Stimulated activated CD4-positive, alpha-beta T cell treated with anti-CD3 and anti-CD28 coated beads, Interleukin-4, amount 100 ng/mL, for 1 hour (primary cell): Measurements from ENCODE around the gene UCHL5.
A peak's percentile ranks its signal among the peaks of the same experiment; 100 is the strongest.
"Not testable (repeated sequence)": the region's sequence is repeated elsewhere in the genome, so short reads cannot be mapped to it uniquely, and the experiment has no call there.

ENCODE experiments used
- DNase-seq: peaks from one replicate; pipeline ENCODE4 v3.0.0-alpha.2; 2020

The UCHL5 gene

DNA sequence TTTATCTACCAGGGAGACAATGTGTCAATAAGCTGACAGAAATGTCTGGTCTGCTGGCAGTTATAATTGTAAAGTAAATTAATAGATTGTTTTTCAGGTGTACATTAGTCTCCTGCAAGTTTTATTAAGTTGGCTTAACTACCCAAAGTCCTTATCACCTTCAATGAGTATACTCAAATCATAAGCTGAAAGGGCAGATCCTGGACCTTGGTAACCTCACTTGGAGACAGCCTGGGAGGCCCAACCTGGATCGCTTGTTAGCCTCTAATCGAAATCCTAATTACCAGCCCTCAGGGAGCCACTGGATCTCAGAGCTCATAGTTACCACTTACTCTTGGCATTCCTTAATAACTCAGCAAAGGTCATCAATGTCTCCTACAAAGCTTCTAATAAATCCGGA, 49.7 kb downstream of the UCHL5 start:
- no peak for DNase-seq

DNA sequence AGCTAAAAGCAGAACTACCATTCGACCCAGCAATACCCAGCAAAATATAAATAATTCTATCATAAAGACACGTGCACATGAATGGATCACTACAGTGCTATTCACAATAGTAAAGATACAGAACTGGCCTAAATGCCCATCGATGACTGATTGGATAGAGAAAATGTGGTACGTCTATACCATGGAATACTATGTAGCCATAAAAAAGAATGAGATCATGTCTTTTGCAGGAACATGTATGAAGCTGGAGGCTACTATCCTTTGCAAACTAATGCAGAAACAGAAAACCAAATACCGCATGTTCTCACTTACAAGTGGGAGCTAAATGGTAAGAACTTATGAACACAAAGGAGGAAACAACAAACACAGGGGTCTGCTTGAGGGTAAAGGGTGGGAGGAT, 53.4 kb downstream of the UCHL5 start:
- no peak for DNase-seq

DNA sequence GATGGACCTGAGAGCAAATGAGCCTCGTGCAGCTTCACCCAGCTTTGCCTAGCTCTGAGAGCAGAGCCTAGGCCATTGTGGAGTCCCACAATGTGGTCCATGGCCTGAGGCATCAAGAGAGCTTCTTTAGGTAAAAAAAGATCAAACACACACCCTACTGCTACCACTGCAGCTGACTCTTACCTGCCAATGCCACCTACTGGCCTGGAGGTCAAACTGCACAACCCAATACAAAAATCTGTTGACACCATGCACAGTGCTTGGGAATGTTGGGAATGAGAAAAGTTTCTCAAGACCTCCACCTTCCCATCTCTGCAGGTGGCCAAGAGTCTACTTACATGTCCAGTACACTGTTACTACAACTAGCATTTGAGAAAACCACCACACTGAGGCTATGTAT, 60.6 kb downstream of the UCHL5 start:
- no peak for DNase-seq

DNA sequence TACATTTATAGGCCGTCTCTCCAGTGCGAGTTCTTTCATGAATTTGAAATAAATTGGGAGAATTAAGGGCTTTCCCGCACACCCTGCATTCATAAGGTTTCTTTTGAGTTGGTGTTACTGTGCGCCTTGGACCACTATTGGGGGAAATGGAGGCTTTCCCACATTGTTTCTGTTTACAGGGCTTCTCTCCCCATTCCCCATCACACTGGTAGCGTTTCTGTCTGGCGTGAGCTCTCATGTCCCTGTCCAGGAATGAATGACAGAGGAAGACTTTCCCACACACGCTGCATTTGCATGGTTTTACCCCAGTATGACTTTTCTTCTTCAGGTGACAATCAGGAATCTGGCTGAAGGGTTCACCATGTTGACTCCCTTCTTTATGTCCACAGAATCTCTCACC, 65.0 kb downstream of the UCHL5 start:
- no peak for DNase-seq

DNA sequence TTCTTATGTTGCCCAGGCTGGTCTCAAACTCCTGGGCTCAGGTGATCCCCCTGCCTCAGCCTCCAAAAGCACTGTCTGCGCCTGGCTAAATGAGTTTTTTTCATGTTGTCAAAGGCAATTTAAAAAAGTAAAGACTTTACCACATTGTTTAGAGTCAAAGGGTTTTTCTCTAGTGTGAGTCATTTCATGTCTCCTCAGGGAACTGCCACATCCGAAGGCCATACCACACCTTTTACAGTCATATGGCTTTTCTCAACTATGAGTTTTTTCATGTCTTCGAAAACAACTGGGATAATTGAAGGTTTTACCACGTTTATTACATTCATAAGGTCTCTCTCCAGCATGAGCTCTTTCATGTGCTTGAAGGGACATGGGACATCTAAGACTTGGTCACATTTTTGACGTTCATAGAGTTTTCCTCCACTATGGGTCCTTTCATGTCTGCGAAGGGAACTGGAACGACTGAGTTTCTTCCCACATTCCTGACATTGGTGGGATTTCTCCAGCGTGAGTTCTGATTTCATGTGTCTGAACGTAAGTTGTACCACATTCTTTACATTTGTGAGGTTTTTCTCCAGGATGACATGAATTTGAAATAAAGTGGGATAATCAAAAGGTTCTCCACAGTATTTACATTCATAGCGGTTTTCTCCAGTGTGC, 65.6 kb downstream of the UCHL5 start:
- no peak for DNase-seq

DNA sequence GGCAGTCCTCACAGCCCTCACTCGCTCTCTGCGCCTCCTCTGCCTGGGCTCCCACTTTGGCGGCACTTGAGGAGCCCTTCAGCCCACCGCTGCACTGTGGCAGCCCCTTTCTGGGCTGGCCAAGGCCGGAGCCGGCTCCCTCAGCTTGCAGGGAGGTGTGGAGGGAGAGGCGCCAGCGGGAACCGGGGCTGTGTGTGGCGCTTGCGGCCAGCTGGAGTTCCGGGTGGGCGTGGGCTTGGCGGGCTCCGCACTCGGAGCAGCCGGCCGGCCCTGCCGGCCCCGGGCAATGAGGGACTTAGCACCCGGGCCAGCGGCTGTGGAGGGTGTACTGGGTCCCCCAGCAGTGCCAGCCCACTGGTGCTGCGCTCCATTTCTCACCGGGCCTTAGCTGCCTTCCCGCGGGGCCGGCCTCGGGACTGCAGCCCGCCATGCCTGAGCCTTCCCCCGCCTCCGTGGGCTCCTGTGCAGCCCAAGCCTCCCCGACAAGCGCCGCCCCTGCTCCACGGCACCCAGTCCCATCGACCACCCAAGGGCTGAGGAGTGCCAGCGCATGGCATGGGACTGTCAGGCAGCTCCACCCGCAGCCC, 72.3 kb downstream of the UCHL5 start:
- not testable (repeated sequence) for DNase-seq

DNA sequence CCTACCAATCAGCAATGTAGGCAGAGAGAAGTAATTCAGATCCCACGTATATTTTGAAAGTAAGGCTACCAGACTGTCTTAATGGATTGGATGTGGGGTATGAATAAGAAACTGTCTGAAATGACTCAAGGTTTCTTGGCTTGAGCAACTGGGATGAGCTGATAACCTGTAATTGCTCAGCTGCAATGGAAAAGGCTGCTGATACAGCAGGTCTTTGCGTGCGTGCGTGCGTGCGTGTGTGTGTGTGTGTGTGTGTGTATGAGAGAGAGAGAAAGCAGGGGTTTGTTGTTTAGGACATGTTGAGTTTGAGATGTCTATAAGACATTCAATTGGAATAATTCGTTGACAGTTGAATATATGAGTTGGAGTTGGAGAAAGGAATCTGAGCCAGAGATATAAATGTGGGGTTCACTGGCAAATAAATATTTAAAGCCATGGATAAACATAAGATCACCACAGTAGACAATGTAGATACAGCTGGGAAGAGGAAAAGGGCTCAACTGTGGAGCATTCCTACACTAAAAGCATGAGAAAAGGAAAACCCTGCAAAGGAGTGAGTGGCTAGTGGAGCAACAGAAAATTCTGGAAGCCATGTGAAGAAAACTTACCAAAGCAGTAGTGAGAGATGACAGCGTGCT, 72.9 kb downstream of the UCHL5 start:
- DNase-seq = peak; percentile 28

DNA sequence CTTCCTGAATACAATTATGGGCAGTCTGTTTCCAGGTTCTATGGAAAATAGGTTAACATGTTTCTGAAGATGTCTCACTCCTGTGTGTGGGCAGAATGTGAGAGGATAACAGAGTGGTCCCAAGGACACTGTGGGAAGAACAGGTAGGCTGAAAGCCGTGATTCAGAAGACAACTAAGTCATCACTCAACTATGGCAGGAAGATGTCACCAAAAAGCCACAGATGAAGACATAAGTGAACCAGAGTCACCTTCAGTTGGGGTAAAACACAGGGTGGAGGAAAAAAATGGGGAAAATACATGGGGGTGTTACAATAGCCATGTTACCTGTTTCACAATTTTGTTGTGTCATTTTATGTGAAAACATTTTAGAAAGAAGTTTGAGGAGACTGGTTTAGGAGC, 75.1 kb downstream of the UCHL5 start:
- DNase-seq = no peak

DNA sequence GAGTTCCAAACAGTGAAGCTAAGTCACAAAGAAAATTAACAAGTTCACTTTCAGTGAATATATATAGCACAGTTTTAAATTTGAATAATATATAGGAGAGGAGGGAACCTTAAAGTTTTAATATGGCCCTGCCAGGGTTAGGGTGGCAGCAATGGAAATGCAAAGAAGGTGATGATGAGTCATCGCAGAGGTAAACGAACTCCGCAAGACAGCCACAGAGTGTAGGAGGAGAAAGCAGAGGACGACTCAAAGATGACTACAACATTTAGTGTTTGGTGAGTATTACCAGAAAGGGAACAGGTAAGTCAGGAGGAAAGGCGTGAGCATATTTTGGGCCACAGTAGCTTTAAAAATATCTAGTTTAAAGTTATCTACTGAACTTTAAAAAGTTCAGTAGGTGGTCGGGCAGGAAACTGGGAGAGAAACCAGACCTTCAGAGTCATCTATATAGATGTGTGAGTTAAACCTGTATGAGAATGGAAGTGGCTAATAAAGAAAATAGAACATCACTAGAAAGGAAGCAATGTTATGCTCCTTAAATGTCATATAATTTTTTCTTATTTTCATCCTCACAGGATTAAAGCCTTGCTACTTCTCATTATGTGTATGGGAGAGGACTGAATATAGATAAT, 75.7 kb downstream of the UCHL5 start:
- DNase-seq = no peak

DNA sequence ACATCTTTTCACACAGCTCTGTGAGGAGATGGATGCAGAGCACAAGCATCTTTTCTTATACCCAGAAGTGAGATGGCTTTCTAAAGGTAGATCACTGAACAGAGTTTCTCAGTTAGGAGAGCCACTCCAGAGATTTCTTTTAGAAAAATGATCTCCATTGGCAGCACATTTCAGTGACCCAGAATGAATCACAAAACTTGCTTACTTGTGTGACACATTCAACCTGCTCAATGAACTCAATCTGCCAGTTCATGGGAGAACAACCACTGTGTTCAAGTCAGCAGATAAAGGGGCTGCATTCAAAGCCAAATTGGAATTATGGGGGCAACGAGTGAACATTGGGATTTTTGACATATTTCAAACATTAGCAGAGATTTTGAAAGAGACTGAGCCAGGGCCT, 78.3 kb downstream of the UCHL5 start:
- no peak for DNase-seq

DNA sequence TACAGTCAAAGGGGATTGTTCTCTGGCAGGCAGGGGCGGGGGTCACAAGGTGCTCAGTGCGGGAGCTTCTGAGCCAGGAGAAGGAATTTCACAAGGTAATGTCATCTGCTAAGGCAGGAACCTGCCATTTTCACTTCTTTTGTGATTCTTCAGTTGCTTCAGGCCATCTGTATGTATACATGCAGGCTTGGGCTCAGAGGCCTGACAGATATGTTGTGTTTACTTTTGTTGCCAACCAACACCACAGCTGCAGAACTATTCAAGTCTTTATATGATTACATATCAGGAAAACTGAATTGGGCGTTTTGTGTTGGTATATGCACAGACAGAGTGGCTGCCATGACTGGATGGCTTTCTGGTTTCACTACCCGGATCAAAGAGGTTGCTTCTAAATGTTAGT, 78.8 kb downstream of the UCHL5 start:
- not testable (repeated sequence) for DNase-seq

DNA sequence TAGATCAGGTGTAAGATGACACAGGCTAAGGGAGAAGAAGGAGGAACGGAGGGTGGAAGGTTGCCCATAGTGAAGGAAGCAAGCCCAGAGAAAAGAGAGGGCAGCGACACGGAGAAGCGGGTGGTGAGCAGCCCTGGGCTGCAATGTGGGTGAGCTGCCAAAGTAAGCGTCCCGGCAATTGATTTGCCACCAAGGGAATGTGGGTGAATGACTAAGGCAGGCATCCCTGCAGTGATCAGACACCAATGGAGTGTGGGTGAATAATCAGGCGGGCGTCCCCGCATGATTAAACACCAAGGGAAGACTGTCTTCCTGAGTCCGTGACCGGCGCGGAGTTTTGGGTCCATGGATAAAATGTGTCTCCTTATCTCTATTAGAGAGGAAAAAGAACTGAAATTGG, 79.6 kb downstream of the UCHL5 start:
- no peak for DNase-seq

DNA sequence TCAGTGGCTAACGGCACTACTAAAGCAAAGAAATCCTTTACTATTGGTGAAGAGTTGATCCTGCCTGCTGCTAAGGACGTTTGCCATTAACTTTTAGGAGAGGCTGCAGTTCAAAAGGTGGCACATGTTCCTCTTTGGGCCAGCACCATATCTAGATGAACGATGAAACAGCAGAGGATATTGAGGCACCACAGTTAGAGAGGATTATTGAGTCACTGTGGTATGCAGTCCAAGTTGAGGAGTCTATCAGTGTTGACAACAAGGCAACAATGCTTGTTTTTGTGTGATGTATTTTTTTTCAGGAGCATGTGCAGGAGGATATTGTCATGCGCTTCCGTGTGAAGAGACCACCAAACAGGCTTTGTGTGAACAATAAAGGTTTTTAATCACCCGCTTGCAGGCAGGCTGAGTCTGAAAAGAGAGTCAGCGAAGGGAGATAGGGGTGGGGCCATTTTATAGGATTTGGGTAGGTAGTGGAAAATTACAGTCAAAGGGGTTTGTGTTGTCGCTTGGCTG, 80.9 kb downstream of the UCHL5 start:
- DNase-seq = no peak

DNA sequence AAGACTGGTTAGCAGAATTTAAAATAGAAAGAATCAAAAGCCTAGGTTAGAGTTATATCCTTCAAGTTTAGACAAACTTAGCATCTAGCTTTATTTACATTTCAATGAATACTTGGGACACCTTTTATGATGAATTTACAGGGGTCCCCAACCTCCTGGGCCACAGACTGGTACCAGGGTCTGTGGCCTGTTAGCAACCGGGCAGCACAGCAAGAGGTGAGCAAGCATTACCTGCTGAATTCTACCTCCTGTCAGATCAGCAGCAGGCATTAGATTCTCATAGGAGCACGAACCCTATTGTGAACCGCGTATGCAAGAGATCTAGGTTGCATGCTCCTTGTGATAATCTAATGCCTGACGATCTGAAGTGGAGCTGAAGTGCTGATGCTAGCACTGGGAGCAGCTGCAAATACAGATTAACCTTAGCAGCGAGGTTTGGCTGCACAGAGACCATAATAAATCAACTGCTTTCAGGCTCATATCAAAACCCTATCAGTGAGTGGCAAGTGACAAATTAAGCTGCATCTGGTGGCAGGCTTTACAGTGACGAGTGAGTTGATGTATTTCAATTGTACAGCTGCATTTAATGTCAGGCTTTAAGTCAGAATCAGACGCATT, 82.0 kb downstream of the UCHL5 start:
- no peak for DNase-seq

DNA sequence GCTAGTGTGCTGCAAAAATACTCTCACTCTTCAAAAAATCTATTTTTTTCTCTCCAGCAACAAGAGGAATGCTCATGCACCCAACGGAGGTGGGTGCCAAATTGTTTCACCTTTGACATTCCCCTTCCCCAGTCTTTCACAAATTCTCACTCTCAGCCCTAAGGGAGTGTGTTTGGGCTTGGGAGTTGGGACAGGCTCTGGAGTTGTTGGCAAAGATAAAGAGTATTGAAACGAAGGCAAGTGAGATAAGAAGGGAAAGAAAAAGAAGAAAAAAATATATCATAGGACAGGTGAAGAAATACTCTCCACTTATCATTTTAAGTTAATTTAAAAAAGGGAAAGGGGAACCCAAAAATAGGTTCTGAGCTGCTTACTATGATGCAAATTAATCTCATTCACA, 82.6 kb downstream of the UCHL5 start:
- no peak for DNase-seq

DNA sequence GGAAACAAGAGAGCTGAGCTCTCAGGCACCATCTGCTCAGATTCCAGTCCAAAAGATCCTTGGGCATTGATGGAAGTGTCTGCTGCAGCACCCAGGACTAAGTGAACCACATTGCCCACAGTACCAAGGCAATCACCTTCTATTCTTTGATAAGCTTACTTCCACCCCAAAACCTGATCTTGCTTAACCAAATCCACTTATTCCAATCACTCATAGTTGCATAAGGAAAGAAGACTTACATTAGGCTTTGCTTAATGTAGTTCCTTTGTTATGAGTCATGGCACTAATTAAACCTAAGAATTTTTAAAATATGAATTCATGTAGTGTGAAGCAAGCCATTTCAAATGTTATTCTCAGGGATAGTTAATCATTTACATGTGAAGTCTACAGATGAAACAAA, 84.5 kb downstream of the UCHL5 start:
- no peak for DNase-seq

DNA sequence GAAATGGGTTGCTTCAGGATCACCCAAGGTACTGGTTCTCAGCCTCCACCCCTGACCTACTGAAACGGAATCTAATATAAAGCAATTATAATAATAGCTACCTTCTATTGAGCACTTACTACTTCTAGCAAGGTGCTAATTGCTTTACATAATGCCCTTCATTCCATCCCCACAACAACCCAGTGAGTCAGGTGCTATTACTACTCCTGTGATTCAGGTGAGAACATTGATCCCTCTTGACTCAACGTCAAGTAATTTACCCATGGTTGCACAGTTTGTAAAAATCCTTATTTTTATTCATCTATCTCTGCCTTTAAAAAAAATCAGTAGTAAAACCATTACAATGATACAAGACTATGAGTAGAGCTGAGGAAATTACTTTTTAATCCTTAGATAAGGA, 85.2 kb downstream of the UCHL5 start:
- no peak for DNase-seq

DNA sequence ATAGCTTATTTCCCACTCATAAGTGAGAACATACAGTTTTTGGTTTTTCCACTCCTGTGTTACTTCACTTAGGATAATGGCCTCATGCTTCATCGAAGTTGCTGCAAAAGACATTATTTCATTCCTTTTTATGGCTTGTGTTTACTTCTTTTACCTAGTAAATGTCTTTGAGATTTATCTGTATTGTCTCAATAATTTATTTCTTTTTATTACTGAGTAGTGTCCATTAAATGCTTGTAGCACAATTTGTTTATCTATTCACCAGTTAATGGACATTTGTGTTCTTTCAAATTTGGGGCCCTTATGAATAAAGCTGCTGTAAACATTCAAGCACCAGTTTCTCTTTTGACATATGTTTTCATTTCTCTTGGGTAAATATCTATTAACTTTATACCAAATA, 86.0 kb downstream of the UCHL5 start:
- no peak for DNase-seq

DNA sequence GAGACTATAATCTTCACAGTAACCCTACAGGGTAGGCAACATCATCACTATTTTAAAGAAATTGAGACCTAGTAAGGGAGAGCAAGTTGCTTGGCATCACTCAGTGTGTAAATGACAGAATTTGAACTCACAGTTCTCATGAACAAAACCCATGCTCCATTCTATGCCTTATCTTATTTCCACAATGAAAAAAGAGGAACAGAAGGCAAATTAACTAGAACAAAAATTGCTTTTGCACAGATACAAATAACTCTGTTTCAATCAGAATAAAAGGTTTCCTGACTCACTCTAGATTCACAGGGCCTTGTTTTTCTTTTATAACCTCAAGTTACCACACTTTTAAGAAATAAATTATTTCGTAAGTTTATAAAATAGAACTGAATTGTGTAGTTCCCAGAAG, 90.1 kb downstream of the UCHL5 start:
- no peak for DNase-seq

DNA sequence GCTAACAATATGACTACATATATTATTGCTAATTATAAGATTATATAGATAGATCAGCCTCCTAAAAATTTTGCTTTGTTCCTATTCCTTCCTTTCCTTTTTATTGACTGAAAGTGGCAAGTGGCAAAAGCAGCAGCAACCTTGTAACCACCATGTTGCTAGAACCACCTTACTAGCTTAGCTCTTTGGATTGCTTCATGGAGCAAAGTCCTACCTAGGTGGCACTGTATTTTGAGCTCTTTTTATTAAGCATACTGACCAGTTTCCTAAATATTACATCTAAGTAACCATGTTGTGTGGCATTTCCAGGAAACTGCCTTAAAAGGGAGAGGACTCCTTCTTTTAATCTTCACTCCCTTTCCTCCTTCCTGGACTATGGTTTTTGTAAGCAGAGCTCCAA, 90.8 kb downstream of the UCHL5 start:
- DNase-seq = no peak

DNA sequence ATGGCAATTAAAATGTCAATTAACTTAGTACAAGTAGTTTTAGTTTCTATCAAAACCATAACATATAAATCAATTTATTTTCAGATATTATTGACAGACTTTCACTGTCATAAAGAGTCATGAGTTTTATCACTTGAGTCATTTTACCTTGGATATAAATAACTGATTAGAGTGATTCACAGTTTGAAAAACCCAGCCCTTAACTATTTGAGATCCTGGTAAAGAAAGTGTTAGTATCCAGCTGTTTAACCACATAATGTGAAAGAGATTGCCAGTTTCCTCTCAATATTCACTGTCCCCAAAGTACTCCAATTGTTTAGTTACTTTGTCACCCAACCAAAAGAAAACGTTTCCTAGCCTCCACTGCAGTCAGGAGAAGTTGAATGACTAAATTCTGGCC, 91.3 kb downstream of the UCHL5 start:
- DNase-seq = no peak

DNA sequence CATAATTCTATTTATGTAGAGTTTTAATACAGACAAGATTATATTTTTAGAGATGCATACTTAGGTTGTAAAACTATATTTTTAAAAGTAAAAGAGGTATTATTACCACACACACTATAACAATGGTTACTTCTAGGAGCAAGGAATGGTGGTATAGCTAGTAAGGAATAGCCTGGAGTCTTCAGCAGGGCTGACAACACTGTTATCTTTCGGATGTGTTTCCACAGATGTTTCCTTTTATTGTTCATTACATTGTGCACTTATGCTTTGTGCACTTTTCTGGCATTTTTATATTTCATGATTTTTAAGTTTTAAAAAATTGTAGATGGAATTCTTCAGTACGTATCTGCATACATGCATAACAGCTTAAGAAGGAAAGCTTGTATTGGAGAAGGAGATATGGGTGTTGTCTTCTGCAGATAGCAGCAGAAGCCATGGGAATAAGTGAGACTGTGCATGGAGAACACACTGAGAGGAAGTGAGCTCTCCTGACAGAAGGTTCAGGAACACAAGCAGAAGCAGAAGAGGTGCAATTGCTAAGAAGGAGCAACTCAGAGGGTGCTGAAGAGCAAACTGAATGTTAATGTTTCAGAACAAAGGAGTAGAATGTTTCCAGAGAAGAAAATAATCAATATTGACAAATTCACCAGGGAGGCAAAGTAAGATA, 91.8 kb downstream of the UCHL5 start:
- DNase-seq = no peak

DNA sequence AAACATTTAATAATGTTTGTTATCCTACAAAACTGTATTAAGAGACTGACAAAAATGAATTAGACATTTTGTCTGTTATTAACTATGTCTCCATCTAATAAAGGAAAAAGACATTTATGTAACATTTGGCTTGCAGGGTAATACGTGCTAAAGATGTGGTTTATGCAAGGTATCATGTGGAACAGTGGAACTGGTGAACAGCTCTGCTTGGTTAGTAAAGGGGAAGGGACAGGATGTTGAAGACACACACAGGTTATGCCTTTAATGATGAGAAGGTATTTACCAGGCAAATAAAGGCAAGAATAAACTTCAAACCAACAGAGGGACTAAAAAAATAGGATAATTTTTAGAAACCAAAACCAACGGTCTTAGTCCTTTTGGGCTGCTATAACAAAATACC, 93.1 kb downstream of the UCHL5 start:
- DNase-seq = no peak
